M059J (cell line): ENCODE results near the gene ARPP21. TPM values are rescaled to one million over a fixed set of nuclear protein-coding genes. Genes with fewer than 3 reads are reported as not detected.

ENCODE experiments used
- DNase-seq: peaks from one replicate; pipeline ENCODE4 v3.0.0-alpha.2; 2012; ENCODE audit warnings: low read depth
- total RNA-seq: library from RNA; depleted of rRNA; stranded (reverse); fragments of >200 nt; shearing (Covaris generic); gene quantifications from 2 replicates; pipeline ENCODE4 v1.2.3, GENCODE V29; 2014

ARPP21 gene
- total RNA-seq, 1 experiment from 2014 or later, result not detected

GRCh38 chr3:35675621-35676020 lies 36.3 kb downstream of the ARPP21 start:
- no peak for DNase-seq

DNA sequence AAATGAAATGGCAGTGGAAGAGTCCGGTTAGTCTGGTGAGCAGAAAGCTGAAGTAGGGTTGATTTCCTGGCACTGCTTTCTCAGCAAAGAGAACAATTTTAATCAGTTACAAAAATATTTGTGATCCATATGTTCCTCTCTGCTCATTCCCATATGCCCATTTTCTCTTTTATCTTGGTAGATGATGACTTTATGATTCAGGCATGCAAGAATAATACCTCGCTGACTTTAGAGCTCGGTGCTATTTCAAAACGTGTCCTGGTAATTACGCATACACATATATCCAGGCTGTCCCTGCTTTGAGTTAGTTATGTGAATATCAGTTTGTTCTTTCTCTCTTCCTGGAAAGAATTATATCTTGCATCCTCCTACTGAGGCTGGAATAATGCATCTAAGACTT lies 38.5 kb downstream of the ARPP21 start:
- no peak for DNase-seq

DNA sequence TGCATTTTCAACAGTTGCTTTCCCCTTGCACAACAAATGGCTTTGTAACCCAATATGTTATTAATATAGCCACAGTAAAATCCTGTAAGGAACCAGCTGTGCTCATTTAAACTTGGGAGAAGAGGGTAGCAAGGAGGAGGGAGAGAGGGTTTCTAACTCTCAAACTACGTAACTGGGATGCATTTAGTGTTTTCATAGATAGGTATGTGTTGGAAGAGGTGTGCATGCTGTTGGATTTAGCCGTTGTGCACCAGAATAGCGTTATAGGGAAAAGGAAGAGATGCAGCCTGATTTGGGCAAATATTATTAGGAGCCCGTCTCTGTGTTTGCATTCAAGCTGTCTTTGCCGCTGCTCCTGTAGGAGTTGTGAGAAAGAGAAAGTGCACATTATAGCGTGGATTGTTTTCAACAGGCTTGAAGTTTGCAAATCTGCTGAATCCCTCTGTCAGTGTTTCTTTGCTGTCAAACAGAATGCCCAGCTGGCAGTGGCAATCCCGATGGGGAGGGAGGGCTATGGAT lies 39.4 kb downstream of the ARPP21 start:
- no peak for DNase-seq

DNA sequence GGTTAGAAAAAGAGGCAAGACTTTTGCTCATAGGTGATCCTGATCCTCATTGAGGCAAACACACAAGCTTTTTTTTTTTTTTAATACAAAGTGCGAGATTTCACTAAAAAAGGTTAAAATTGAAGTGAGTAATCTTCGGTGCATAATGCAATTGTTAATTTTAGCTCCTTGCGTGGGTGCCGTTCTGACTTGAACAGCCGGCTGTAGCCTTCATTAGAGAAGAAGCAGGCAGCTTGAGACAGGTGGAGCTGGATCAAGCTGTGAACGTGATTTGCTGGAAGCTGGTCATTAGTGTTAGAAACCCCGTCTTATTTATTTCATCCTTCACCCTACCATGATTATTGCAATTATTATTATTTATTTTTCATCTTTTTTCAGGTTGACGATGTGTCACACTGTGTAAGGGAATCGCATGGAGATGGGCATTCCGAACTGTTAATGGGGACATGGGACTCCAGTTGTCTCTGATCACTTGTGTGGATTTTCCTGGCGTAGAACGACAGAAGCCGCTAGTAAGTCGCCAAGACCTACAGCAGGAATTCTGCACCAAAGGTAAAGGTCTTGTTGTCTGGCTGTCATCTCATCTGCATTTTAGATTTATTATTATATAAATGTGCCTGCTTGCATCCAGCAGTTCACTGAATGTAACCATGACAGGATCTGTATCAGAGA lies 40.2 kb downstream of the ARPP21 start:
- DNase-seq, result no peak

GRCh38 chr3:35680866-35681650 lies 41.7 kb downstream of the ARPP21 start:
- no peak for DNase-seq

- no peak for DNase-seq
Observed at GRCh38 chr3:35685153-35685552, 45.8 kb downstream of the ARPP21 start.

DNA sequence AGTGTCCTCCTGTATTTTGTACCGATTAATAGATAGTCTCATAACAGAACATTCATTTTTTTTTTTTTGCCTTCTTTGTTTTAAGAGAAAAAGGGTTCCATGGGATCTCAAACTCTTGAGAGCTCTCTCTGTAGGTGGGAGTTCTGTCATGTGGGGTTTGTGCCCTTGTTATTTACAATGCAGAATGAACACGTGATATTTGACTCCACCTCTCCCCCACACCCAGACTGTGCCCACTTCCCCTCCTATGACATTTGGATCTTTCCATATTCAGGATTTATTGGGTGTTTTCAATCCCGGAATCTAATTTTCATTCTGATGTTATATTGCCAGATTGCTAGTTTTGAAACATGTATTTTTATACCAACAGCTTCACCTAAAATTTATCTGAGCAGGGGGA lies 49.5 kb downstream of the ARPP21 start:
- no peak for DNase-seq

DNA sequence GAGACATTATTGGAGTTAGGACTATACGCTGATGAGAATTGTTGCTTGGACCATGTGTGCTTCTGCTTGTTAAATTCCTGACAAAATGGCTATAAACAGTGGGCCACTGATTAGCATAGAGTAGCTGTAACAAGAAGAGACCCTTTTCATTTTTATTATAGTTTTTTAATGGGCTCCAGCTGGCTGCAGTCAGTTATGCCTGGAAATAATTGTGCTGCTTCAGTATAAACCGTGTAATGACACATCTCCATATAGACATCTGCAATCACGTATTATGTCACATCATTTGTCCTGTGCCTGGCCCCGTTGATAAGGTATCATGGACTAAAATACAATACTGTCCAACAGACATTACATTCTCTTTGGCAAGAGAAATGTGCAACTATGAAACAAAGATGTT lies 50.9 kb downstream of the ARPP21 start:
- no peak for DNase-seq

- no peak for DNase-seq
Observed at GRCh38 chr3:35705904-35706303, 66.6 kb downstream of the ARPP21 start.

DNA sequence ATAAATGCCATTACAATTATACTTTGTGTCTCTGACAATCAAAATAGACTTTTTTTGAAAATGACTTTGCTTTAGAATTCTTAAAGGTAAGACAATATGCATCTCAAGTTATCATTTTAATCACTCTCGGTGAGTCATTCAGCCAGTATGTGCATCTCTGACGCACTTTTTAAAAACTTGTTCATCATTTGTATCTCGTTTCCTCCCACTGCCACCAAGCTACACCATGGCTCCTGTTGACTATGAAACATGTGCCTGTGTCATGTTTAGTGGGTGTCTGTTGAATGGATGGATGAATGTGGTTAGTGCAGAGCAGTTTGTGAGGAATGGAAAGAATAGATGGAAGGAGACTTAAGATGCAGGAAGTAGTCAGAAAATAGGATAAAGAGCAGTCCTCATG lies 68.6 kb downstream of the ARPP21 start:
- DNase-seq, result peak; percentile 0

- no peak for DNase-seq
Observed at GRCh38 chr3:35708394-35709271, 69.3 kb downstream of the ARPP21 start.

- no peak for DNase-seq
Observed at GRCh38 chr3:35709691-35710090, 70.4 kb downstream of the ARPP21 start.

GRCh38 chr3:35710554-35710953 lies 71.2 kb downstream of the ARPP21 start:
- DNase-seq, result no peak

DNA sequence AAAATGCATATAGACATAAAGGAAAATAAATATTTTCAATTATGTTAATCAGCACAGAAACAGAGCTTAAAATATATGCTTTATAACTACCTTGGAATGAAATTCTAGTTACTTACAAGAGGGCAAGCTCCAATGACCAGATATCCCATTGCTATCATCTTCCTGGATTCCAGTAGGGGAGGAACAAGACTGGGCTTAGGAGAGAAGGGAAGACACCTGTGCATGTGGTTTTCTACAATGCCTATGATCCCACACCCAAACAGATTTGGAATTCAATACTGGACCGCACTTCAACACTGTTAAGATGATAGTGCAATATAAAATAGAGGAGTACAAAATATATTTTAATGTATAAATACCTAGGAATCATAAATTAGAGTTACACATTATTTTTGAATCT lies 79.6 kb downstream of the ARPP21 start:
- no peak for DNase-seq

DNA sequence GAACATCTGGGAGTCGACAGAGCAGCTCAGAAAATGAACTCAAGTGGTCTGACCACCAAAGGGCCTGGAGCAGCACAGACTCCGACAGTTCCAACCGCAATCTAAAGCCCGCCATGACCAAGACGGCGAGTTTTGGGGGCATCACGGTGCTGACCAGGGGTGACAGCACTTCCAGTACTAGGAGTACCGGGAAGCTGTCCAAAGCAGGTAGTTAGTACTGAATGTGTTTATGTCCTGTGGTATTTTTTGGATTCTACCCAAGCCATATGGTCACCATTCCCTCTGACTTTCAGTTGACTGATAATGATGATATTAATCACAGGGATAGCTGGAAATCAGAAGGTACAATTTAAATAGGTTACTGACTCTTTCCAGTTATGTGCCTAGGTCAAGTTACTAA lies 82.3 kb downstream of the ARPP21 start:
- DNase-seq, result peak; percentile 0

DNA sequence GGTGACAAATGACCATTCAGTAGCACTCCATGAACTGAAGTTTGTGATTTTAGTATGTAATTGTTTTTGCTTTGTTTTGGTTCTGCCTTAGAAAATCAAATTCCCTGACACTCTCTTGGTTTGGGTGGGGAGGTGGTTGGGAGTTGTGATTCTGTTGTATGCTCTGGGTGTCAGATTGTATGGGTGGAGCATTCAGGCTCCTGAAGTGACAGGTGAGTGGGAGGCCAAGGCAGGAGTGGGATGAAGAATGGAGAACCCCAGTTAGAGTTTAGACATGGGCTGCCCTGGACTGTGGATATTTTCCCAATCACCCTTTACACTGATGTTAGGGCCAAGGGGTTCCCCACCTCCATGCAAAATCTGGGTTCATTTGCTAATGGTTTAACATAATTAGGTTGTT lies 83.6 kb downstream of the ARPP21 start:
- DNase-seq, result no peak

GRCh38 chr3:35723480-35724097 lies 84.3 kb downstream of the ARPP21 start:
- no peak for DNase-seq

GRCh38 chr3:35724106-35724505 lies 84.8 kb downstream of the ARPP21 start:
- no peak for DNase-seq

DNA sequence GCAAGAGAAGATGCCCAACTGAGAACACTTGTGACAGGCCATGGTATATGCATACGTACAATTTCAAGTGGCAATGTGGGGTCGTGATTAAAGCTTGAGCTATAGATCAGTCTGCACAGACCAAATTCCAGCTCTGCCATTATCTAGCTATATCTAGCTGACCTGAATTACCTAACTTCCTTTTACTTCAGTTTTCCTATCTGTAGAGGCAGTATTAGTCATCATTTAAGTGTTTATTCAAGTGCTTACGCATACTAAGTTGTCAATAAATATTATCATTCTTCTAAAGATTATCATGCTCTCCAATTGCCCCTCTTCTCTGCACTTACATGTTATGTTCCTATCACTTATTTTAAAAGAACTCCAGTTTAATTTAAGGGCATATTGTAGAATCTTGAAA lies 87.9 kb downstream of the ARPP21 start:
- DNase-seq, result no peak

GRCh38 chr3:35733341-35733740 lies 94.0 kb downstream of the ARPP21 start:
- DNase-seq, result no peak

GRCh38 chr3:35733864-35734263 lies 94.5 kb downstream of the ARPP21 start:
- DNase-seq, result no peak

GRCh38 chr3:35737080-35737479 lies 97.8 kb downstream of the ARPP21 start:
- no peak for DNase-seq
